Activated CD4-positive, alpha-beta T cell treated with anti-CD3 and anti-CD28 coated beads, Interleukin-2, amount 10 ng/mL, durations not matched to agents 24 days and 14 days (primary cell): Measurements from ENCODE around the gene SLC44A5. TPM values are rescaled to one million over a fixed set of nuclear protein-coding genes. Genes with fewer than 3 reads are reported as not detected.
"Not testable (repeated sequence)": the region's sequence is repeated elsewhere in the genome, so short reads cannot be mapped to it uniquely, and the experiment has no call there.

ENCODE experiments used
- DNase-seq: peaks from one replicate; pipeline ENCODE4 v3.0.0; 2022
- H3K27ac Mint-ChIP-seq: one replicate; pipeline ENCODE4 v1.8.0; 2022; ENCODE audit warnings: mild to moderate bottlenecking, mixed read lengths
- H3K27me3 Mint-ChIP-seq: one replicate; pipeline ENCODE4 v1.8.0; 2022; ENCODE audit warnings: mixed read lengths
- H3K36me3 Mint-ChIP-seq: one replicate; pipeline ENCODE4 v1.8.0; 2022; ENCODE audit warnings: low read depth, mild to moderate bottlenecking, mixed read lengths
- H3K4me1 Mint-ChIP-seq: one replicate; pipeline ENCODE4 v1.8.0; 2021; ENCODE audit warnings: mixed read lengths
- H3K4me3 Mint-ChIP-seq: one replicate; pipeline ENCODE4 v1.8.0; 2022; ENCODE audit warnings: mild to moderate bottlenecking, moderate library complexity, mixed read lengths
- H3K9me3 Mint-ChIP-seq: one replicate; pipeline ENCODE4 v1.8.0; 2021; ENCODE audit warnings: mixed read lengths
- intact Hi-C: fragments of 100-400 bp; cut with micrococcal nuclease; formaldehyde crosslinking; loops from one replicate; pipeline ENCODE4 v1.15.1; 2023
- total RNA-seq: library from RNA; stranded (reverse); gene quantifications from 2 replicates; pipeline ENCODE4 v1.2.3, GENCODE V29; 2022

Gene SLC44A5
- total RNA-seq, 1 donor from 2014 or later = not detected

DNA sequence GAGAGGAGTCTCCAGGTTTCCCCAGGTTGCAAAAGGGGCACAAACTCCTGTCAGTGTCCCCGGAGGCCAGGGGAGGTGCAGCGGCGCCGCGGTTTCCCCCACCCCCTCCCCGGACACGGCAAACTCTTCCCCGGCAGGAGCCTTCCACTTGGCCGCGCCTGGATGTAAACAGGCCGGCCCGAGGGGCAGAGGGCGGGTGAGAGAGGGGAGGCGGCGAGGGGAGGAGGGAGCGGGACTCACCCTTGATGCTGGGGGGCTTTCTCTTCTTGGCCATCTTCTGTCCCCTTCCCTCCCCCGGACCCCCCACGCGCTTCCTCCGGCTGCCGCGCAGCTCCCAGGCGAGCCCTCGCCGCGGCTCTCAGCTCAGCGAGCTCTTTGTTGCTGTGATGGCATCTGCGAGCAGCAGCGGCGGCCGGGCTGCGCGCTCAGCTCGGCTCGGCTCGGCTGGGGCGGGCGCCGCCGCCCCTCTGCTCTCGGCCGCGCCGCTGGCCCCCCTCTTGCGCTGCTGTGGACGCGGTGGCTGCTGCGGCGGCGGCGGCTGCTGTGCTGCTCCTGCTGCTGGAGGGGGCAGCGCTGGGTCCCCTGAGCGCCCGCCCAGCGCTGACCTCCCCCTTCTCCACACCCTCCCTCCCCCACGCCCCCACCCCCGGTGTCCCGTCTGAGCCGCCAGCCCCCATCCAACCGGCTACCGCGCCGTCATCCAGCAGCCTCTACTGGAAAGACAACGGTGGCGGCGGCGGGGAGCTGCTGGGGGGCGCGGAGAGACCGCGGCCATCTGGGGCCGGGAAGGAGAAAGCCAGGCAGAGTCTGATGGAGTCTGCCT lies 4.9 kb upstream of the SLC44A5 start:
- no peaks in the 10 kb centered on the region for H3K9me3 Mint-ChIP-seq
- intact Hi-C loops = loop anchor here (10.0 kb wide), 1 partner anchor 481 kb away; the partner anchor contains the start of gene LHX8
- H3K4me3 Mint-ChIP-seq = peak overlapping the region; percentile 60
- DNase-seq = peak; percentile 63
- H3K4me1 Mint-ChIP-seq = peaks cover 8% of the 10 kb centered on the region
- H3K27me3 Mint-ChIP-seq = peaks cover 65% of the 10 kb centered on the region
- H3K27ac Mint-ChIP-seq = no peak overlapping the region
- H3K36me3 Mint-ChIP-seq = no peaks in the 10 kb centered on the region

DNA sequence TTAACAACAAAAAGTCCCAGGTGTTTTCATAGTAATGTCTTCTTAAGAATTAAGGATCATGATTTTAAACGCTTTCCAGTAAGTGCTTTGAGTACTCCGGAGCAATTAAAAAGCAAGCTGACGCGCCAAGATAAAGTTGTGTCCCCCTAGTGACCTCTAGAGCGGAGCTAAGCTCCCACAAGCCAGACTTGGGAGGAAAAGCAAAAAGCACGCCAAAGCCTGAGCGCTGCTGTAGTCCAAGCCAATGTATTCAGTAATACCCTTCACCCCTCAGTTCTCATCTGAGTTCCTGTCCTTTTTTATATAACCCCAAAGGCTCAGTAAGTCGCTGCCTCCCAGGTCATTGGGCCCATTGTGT lies 3.5 kb upstream of the SLC44A5 start:
- peaks cover 8% of the 10 kb centered on the region for H3K4me1 Mint-ChIP-seq
- peak overlapping the region; percentile 60 for H3K4me3 Mint-ChIP-seq
- peaks cover 62% of the 10 kb centered on the region for H3K27me3 Mint-ChIP-seq
- H3K36me3 Mint-ChIP-seq = no peaks in the 10 kb centered on the region
- intact Hi-C loops = loop anchor here (10.0 kb wide), 1 partner anchor 480 kb away; the partner anchor contains the start of gene LHX8
- no peaks in the 10 kb centered on the region for H3K9me3 Mint-ChIP-seq
- DNase-seq = no peak
- no peak overlapping the region for H3K27ac Mint-ChIP-seq

GRCh38 chr1:75613916-75614315 lies 3.0 kb upstream of the SLC44A5 start:
- DNase-seq = no peak
- H3K9me3 Mint-ChIP-seq = no peaks in the 10 kb centered on the region
- peaks cover 8% of the 10 kb centered on the region for H3K4me1 Mint-ChIP-seq
- H3K27me3 Mint-ChIP-seq = peaks cover 58% of the 10 kb centered on the region
- H3K4me3 Mint-ChIP-seq = no peak overlapping the region
- H3K27ac Mint-ChIP-seq = no peak overlapping the region
- intact Hi-C loops = loop anchor here (10.0 kb wide), 1 partner anchor 479 kb away; the partner anchor contains the start of gene LHX8
- H3K36me3 Mint-ChIP-seq = no peaks in the 10 kb centered on the region

GRCh38 chr1:75612976-75613375 lies 2.1 kb upstream of the SLC44A5 start:
- intact Hi-C loops = loop anchor here (10.0 kb wide), 1 partner anchor 478 kb away; the partner anchor contains the start of gene LHX8
- Mint-ChIP-seq H3K27me3 (peaks cover 56% of the 10 kb centered on the region), H3K4me1 (peaks cover 8% of the 10 kb centered on the region)

GRCh38 chr1:75602486-75602885 lies 8.4 kb downstream of the SLC44A5 start:
- Mint-ChIP-seq H3K27me3 (peaks cover 3% of the 10 kb centered on the region), H3K27ac (no peak overlapping the region), H3K4me3 (no peak overlapping the region), H3K36me3 (no peaks in the 10 kb centered on the region), H3K9me3 (no peaks in the 10 kb centered on the region), H3K4me1 (no peaks in the 10 kb centered on the region)
- DNase-seq = no peak
- intact Hi-C loops = no loop called here

More at GRCh38 chr1:75612976-75613375, 2.1 kb upstream of the SLC44A5 start:
- Mint-ChIP-seq H3K36me3 (no peaks in the 10 kb centered on the region), H3K27ac (no peak overlapping the region), H3K9me3 (no peaks in the 10 kb centered on the region), H3K4me3 (no peak overlapping the region)
- DNase-seq = no peak

DNA sequence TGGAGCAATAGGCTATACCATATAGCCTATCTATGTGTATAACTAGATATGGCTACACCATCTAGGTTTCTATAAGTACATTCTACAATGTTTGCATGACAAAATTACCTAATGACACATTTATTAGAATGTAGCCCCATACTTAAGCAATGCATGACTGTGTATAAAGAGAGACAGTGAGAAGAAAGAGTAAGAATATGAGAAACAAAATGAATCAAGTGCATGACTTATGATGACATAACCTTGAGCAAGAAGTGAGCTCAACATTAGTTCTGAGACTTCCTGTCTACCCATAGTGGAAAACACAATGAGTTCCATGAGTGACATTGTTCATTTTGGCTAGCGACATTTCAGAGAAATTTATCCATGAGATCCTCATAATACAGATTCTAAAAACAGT lies 10.1 kb downstream of the SLC44A5 start:
- intact Hi-C loops = no loop called here
- H3K36me3 Mint-ChIP-seq = no peaks in the 10 kb centered on the region
- no peak overlapping the region for H3K4me3 Mint-ChIP-seq
- no peaks in the 10 kb centered on the region for H3K27me3 Mint-ChIP-seq
- H3K4me1 Mint-ChIP-seq = no peaks in the 10 kb centered on the region
- H3K27ac Mint-ChIP-seq = no peak overlapping the region
- DNase-seq = no peak
- H3K9me3 Mint-ChIP-seq = no peaks in the 10 kb centered on the region

DNA sequence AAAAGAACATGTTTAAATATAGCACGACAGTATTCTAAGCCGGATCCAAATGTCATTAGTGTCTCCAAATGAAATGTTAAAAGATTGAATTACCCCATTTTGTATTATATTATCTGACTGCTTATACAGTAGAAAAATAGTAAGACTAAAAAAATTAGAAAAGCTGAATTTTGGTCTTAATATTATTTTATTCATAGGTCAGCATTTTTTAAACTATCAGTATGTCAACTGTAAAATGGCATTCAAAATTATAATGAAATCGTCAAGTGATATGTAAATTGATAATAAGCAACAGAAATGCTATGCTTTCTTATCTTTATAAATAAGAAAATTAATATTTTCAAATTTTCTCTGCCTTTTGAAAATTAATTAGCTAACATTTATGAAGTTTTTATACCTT lies 16.6 kb downstream of the SLC44A5 start:
- Mint-ChIP-seq H3K9me3 (no peaks in the 10 kb centered on the region), H3K27me3 (no peaks in the 10 kb centered on the region), H3K4me3 (no peak overlapping the region), H3K27ac (no peak overlapping the region), H3K4me1 (no peaks in the 10 kb centered on the region), H3K36me3 (no peaks in the 10 kb centered on the region)
- no peak for DNase-seq
- intact Hi-C loops = no loop called here

DNA sequence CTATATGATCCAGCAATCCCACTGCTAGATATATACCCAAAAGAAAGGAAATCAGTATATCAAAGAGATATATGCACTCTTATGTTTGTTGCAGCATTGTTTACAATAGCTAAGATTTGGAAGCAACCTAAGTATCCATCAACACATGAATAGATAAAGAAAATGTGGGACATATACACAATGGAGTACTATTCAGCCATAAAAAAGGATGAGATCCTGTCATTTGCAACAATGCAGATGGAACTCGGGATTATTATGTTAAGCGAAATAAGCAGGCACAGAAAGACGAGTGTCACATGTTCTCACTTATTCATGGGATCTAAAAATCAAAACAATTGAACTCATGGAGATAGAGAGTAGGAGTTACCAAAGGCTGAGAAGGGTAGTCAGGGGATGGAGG lies 17.5 kb downstream of the SLC44A5 start:
- H3K9me3 Mint-ChIP-seq, H3K27me3 Mint-ChIP-seq, intact Hi-C loops: not testable (repeated sequence)

GRCh38 chr1:75589637-75590036 lies 21.3 kb downstream of the SLC44A5 start:
- DNase-seq = no peak
- no peak overlapping the region for H3K4me3 Mint-ChIP-seq
- no peak overlapping the region for H3K27ac Mint-ChIP-seq
- H3K4me1 Mint-ChIP-seq = no peaks in the 10 kb centered on the region
- H3K27me3 Mint-ChIP-seq = no peaks in the 10 kb centered on the region
- H3K36me3 Mint-ChIP-seq = no peaks in the 10 kb centered on the region
- intact Hi-C loops = no loop called here
- H3K9me3 Mint-ChIP-seq = no peaks in the 10 kb centered on the region

More for the DNA sequence above, 17.5 kb downstream of the SLC44A5 start:
- not testable (repeated sequence) for H3K4me3 Mint-ChIP-seq, DNase-seq, H3K27ac Mint-ChIP-seq, H3K4me1 Mint-ChIP-seq, H3K36me3 Mint-ChIP-seq

DNA sequence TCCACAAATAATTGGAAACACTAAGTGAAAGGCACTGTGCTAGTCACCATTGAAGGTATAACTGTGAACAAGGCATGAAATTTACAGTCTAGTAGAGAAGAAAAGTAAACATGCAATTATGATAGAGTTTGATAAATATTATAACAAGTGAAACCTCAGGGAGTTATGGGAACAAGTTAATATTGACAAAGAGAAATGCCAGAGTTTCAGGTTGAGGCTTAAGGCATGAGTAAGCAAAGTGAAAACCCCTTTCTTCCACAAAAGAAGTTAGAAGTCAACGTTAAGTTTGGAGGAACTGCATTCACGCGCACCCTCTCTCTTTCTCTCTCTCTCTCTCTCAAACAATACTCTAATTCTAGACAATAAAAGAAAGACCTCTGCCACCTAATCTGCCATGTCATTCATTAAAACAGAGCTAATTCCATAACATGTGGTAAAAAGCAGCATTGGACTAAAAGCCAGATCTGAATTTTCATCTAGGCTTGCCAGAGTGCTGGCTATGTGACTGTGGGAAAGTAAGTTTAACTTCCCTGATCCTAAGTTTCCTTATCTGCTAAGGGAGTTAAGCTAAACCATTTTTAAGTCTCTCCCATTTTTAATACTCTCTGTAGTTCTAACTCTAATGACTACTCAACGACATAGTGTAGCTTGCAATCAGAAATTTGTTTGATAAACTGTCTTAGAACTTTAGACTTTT lies 22.0 kb downstream of the SLC44A5 start:
- intact Hi-C loops = no loop called here
- no peak overlapping the region for H3K27ac Mint-ChIP-seq
- no peak for DNase-seq
- H3K9me3 Mint-ChIP-seq = no peaks in the 10 kb centered on the region
- no peaks in the 10 kb centered on the region for H3K4me1 Mint-ChIP-seq
- no peak overlapping the region for H3K4me3 Mint-ChIP-seq
- H3K27me3 Mint-ChIP-seq = no peaks in the 10 kb centered on the region
- H3K36me3 Mint-ChIP-seq = no peaks in the 10 kb centered on the region

- intact Hi-C loops = no loop called here
- no peak for DNase-seq
- no peaks in the 10 kb centered on the region for H3K9me3 Mint-ChIP-seq
Observed at GRCh38 chr1:75587692-75588091, 23.2 kb downstream of the SLC44A5 start.

GRCh38 chr1:75583282-75583681 lies 27.6 kb downstream of the SLC44A5 start:
- H3K27me3 Mint-ChIP-seq = no peaks in the 10 kb centered on the region
- H3K36me3 Mint-ChIP-seq = no peaks in the 10 kb centered on the region
- intact Hi-C loops = no loop called here
- no peak overlapping the region for H3K27ac Mint-ChIP-seq
- H3K4me3 Mint-ChIP-seq = no peak overlapping the region
- H3K4me1 Mint-ChIP-seq = no peaks in the 10 kb centered on the region
- no peak for DNase-seq
- H3K9me3 Mint-ChIP-seq = no peaks in the 10 kb centered on the region

More at GRCh38 chr1:75587692-75588091, 23.2 kb downstream of the SLC44A5 start:
- Mint-ChIP-seq H3K4me1 (no peaks in the 10 kb centered on the region), H3K4me3 (no peak overlapping the region), H3K27ac (no peak overlapping the region), H3K27me3 (no peaks in the 10 kb centered on the region), H3K36me3 (no peaks in the 10 kb centered on the region)

DNA sequence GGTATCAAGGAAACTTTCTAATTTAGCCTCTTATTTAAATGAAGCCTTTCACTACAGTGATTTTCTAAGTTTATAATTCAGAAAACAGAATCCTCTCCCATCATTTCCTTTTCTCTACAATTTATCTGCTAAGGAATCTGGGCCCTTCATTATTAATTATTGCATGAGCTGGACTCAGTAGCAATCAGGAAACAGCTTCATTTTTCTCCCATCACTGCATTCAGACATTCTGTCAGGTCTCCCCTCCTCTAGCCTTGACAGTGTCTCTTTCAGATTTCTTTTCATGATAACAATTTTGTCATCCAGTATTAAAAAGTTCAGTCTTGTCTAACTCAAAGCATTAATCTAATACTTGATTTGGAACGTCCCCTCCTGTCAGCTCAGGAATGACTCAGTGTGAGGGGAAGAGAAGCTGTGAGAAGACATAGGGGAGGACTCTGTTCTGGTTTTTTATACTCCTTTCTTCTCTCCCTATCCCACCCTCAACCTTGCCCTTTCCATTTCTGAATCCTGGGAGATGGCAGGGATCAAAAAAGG lies 28.1 kb downstream of the SLC44A5 start:
- intact Hi-C loops = no loop called here
- H3K27me3 Mint-ChIP-seq = no peaks in the 10 kb centered on the region
- H3K27ac Mint-ChIP-seq = no peak overlapping the region
- H3K36me3 Mint-ChIP-seq = no peaks in the 10 kb centered on the region
- no peaks in the 10 kb centered on the region for H3K9me3 Mint-ChIP-seq
- H3K4me1 Mint-ChIP-seq = no peaks in the 10 kb centered on the region
- DNase-seq = no peak
- no peak overlapping the region for H3K4me3 Mint-ChIP-seq

GRCh38 chr1:75579046-75579445 lies 31.9 kb downstream of the SLC44A5 start:
- Mint-ChIP-seq H3K36me3 (no peaks in the 10 kb centered on the region), H3K27me3 (no peaks in the 10 kb centered on the region), H3K9me3 (no peaks in the 10 kb centered on the region), H3K4me1 (no peaks in the 10 kb centered on the region), H3K4me3 (no peak overlapping the region), H3K27ac (no peak overlapping the region)
- DNase-seq = no peak
- intact Hi-C loops = no loop called here
